Common myeloid progenitor, CD34-positive (primary cell): ENCODE measurements around the gene BBS9.
A peak's percentile ranks its signal among the peaks of the same experiment; 100 is the strongest.

Experiments
- CTCF ChIA-PET: fragments of 350-600 bp; sonication (Branson Sonifier 250); formaldehyde crosslinking; loops from one replicate; lab custom pipeline; 2021; ENCODE audit warnings: antibody characterized with exemption; lab: Charles Lee
- POLR2A ChIA-PET: fragments of 350-600 bp; sonication (Branson Sonifier 250); formaldehyde crosslinking; loops from one replicate; lab custom pipeline; 2021; ENCODE audit warnings: antibody characterized with exemption; lab: Charles Lee
- DNase-seq, 3 donors: peaks; one replicate each; pipeline versions ENCODE4 v3.0.0 to v3.0.0-alpha.2; 2013
- H3K27ac ChIP-seq, 2 experiments: 1 replicate in 1 of 2; 2 replicates in 1 of 2; pipeline ENCODE4 v1.7.0; 2013; ENCODE audit warnings: inconsistent platforms in 2 of 2, low read length in 2 of 2, mild to moderate bottlenecking in 2 of 2, low read depth in 1 of 2, moderate library complexity in 1 of 2; ENCODE audit not compliant: severe bottlenecking in 2 of 2, insufficient read depth in 1 of 2, poor library complexity in 1 of 2
- H3K27me3 ChIP-seq, 5 experiments: replicated peaks in 2 of 5; 1 replicate in 3 of 5; 2 replicates in 2 of 5; pipeline versions ENCODE4 v1.6.1 to v1.7.0; 2013; ENCODE audit warnings: low read length in 4 of 5, mild to moderate bottlenecking in 2 of 5, moderate library complexity in 2 of 5, inconsistent platforms in 1 of 5; ENCODE audit not compliant: insufficient read depth in 5 of 5, control insufficient read depth in 4 of 5
- H3K36me3 ChIP-seq, 4 experiments: 1 replicate in 2 of 4; 2 replicates in 2 of 4; pipeline versions ENCODE4 v1.6.1 to v1.7.0; 2013; ENCODE audit warnings: low read length in 3 of 4, control low read depth in 1 of 4, mild to moderate bottlenecking in 1 of 4; ENCODE audit not compliant: control insufficient read depth in 4 of 4, insufficient read depth in 4 of 4
- H3K4me1 ChIP-seq, 4 experiments: 1 replicate in 3 of 4; 2 replicates in 1 of 4; pipeline versions ENCODE4 v1.6.1 to v1.7.1; 2013; ENCODE audit warnings: low read length in 3 of 4, mild to moderate bottlenecking in 3 of 4, control low read depth in 1 of 4, inconsistent platforms in 1 of 4, moderate library complexity in 1 of 4; ENCODE audit not compliant: control insufficient read depth in 4 of 4, insufficient read depth in 4 of 4; ENCODE audit errors: control extremely low read depth in 1 of 4
- H3K4me3 ChIP-seq, 7 experiments: 1 replicate in 4 of 7; 2 replicates in 3 of 7; pipeline versions ENCODE4 v1.5.1 to v1.7.0; 2013; ENCODE audit warnings: mild to moderate bottlenecking in 7 of 7, low read length in 6 of 7, moderate library complexity in 6 of 7, inconsistent platforms in 2 of 7, low read depth in 2 of 7, control low read depth in 1 of 7; ENCODE audit not compliant: insufficient read depth in 4 of 7, control insufficient read depth in 1 of 7; ENCODE audit errors: extremely low read depth in 1 of 7
- H3K9me3 ChIP-seq, 5 experiments: 1 replicate in 4 of 5; 2 replicates in 1 of 5; pipeline versions ENCODE4 v1.6.1 to v1.7.1; 2013; ENCODE audit warnings: low read length in 4 of 5, mild to moderate bottlenecking in 2 of 5, inconsistent platforms in 1 of 5, low read depth in 1 of 5, moderate library complexity in 1 of 5; ENCODE audit not compliant: control insufficient read depth in 4 of 5, insufficient read depth in 2 of 5; ENCODE audit errors: control extremely low read depth in 1 of 5
- WGBS: methylation state at CpG from one replicate; pipeline ENCODE4 v1.1.5; 2013; ENCODE audit not compliant: insufficient coverage; 5-methylcytosine and 5-hydroxymethylcytosine counted together

The BBS9 gene

GRCh38 chr7:33591490-33591889 is 462.1 kb downstream of the BBS9 start:
- Histone ChIP-seq H3K36me3 (no peaks in the 10 kb centered on the region), H3K4me3 (no peak overlapping the region), H3K9me3 (no peaks in the 10 kb centered on the region), H3K27ac (no peak overlapping the region), H3K4me1 (peaks cover 0 to 4% (median under 1%) of the 10 kb centered on the region in 4 experiments), H3K27me3 (no peaks in the 10 kb centered on the region)
- CTCF ChIA-PET, result no interaction called here
- POLR2A ChIA-PET, result no interaction called here
- peak in 2 of 3 donors; percentile 32 to 45 for DNase-seq
- WGBS, result no CpG with 5 or more reads among the region's 5 CpGs

DNA sequence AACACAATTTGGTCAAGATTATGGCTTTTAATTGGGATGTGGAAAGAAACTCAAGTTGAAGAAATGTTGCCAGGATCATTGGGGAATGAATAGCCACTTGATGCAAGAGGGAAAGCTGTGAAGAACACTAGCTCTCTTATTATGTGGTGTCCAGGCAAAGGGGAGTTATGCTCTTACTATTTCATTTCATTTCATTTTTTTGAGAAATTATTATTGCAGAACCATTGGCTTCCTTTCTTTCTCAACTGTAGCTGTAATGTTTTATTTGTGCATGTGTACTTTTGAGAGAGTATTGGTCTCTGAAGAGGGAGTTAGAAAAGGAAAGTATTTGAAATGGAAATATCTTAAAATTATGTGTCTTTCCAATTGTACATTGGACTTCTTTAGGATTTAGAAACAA is 463.4 kb downstream of the BBS9 start:
- Histone ChIP-seq H3K4me3 (no peak overlapping the region), H3K27ac (no peak overlapping the region), H3K4me1 (peaks cover 0 to 4% (median under 1%) of the 10 kb centered on the region in 4 experiments), H3K27me3 (no peaks in the 10 kb centered on the region), H3K9me3 (no peaks in the 10 kb centered on the region), H3K36me3 (no peaks in the 10 kb centered on the region)
- DNase-seq, result no peak
- POLR2A ChIA-PET, result no interaction called here
- CTCF ChIA-PET, result interaction anchor here (0.7 kb wide), 1 partner anchor 134 kb away, joined by 3 read pairs; no protein-coding TSS in a partner anchor

- Histone ChIP-seq H3K27ac (no peak overlapping the region), H3K9me3 (no peaks in the 10 kb centered on the region), H3K4me1 (peaks cover 0 to 4% (median under 1%) of the 10 kb centered on the region in 4 experiments), H3K4me3 (no peak overlapping the region), H3K27me3 (no peaks in the 10 kb centered on the region), H3K36me3 (no peaks in the 10 kb centered on the region)
- ChIA-PET POLR2A (no interaction called here), CTCF (interaction anchor here (0.7 kb wide), 1 partner anchor 135 kb away, joined by 3 read pairs; no protein-coding TSS in a partner anchor)
- DNase-seq, result no peak
- 100% methylated on average over 2 of the region's 3 CpGs for whole genome bisulfite sequencing
Observed at GRCh38 chr7:33593611-33594010, 464.2 kb downstream of the BBS9 start.

DNA sequence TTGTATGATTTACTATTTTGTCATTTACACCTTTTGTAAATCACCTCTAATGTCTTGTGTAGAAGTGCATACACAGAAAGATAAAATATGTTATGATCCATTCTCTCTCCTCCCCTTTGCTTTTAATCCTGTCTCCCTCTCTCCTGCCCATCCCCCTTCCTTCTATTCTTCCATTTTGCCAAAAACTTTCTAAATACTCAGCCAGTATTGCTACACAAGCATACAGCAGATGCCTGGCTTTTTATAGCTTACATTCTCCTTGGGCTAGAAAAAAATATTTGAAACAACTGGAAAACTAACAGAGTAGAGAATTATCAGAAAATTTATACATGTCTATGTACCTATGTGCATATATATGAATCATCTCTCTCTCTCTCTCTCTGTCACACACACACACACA is 467.3 kb downstream of the BBS9 start:
- no peak overlapping the region for H3K27ac ChIP-seq
- CTCF ChIA-PET, result no interaction called here
- DNase-seq, result no peak
- POLR2A ChIA-PET, result no interaction called here
- H3K36me3 ChIP-seq, result no peaks in the 10 kb centered on the region
- H3K4me1 ChIP-seq, result no peaks in the 10 kb centered on the region
- H3K27me3 ChIP-seq, result no peaks in the 10 kb centered on the region
- no peak overlapping the region for H3K4me3 ChIP-seq
- H3K9me3 ChIP-seq, result no peaks in the 10 kb centered on the region

- no CpG with 5 or more reads among the region's 1 CpG for WGBS
- DNase-seq, result no peak
Observed at GRCh38 chr7:33597181-33597580, 467.8 kb downstream of the BBS9 start.

GRCh38 chr7:33601101-33601500 is 471.7 kb downstream of the BBS9 start:
- 95% methylated on average over 4 of the region's 4 CpGs for WGBS
- Histone ChIP-seq H3K4me1 (no peaks in the 10 kb centered on the region), H3K27me3 (no peaks in the 10 kb centered on the region), H3K36me3 (peaks cover 0 to 3% (median 0%) of the 10 kb centered on the region in 4 experiments), H3K9me3 (no peaks in the 10 kb centered on the region), H3K4me3 (no peak overlapping the region), H3K27ac (no peak overlapping the region)
- ChIA-PET CTCF (no interaction called here), POLR2A (no interaction called here)
- no peak for DNase-seq

More at GRCh38 chr7:33597181-33597580, 467.8 kb downstream of the BBS9 start:
- Histone ChIP-seq H3K27me3 (no peaks in the 10 kb centered on the region), H3K4me1 (no peaks in the 10 kb centered on the region), H3K9me3 (no peaks in the 10 kb centered on the region), H3K36me3 (no peaks in the 10 kb centered on the region), H3K4me3 (no peak overlapping the region), H3K27ac (no peak overlapping the region)
- CTCF ChIA-PET, result no interaction called here
- POLR2A ChIA-PET, result no interaction called here

GRCh38 chr7:33601884-33602283 is 472.5 kb downstream of the BBS9 start:
- Histone ChIP-seq H3K4me1 (no peaks in the 10 kb centered on the region), H3K9me3 (no peaks in the 10 kb centered on the region), H3K36me3 (peaks cover 0 to 3% (median 0%) of the 10 kb centered on the region in 4 experiments), H3K27ac (no peak overlapping the region), H3K4me3 (no peak overlapping the region), H3K27me3 (no peaks in the 10 kb centered on the region)
- CTCF ChIA-PET, result no interaction called here
- POLR2A ChIA-PET, result no interaction called here
- DNase-seq, result no peak
- no CpG with 5 or more reads among the region's 2 CpGs for WGBS
